Stimulated activated effector memory CD8-positive, alpha-beta T cell treated with anti-CD3 and anti-CD28 coated beads, Interleukin-12 subunit alpha, Interleukin-12 subunit beta, amount 100 ng/mL, for 72 hours (primary cell): ENCODE results near the gene DHX16.

ENCODE experiments used
- ATAC-seq: fragments of 150-1000 bp; cut with Tn5 transposase; 2 replicates; pipeline ENCODE4 v1.10.0; 2021
- DNase-seq, 2 donors: peaks; one replicate each; pipeline ENCODE4 v3.0.0; 2021 to 2022; ENCODE audit warnings: low spot score in 2 of 2
- H3K27ac Mint-ChIP-seq: one replicate; pipeline ENCODE4 v1.8.0; 2022; ENCODE audit warnings: mild to moderate bottlenecking, mixed read lengths
- H3K36me3 Mint-ChIP-seq: one replicate; pipeline ENCODE4 v1.8.0; 2022; ENCODE audit warnings: mild to moderate bottlenecking, mixed read lengths
- H3K4me1 Mint-ChIP-seq: one replicate; pipeline ENCODE4 v1.8.0; 2022; ENCODE audit warnings: mixed read lengths
- H3K4me3 Mint-ChIP-seq: one replicate; pipeline ENCODE4 v1.8.0; 2022; ENCODE audit warnings: mild to moderate bottlenecking, mixed read lengths
- H3K9me3 Mint-ChIP-seq: one replicate; pipeline ENCODE4 v1.8.0; 2022; ENCODE audit warnings: mixed read lengths

The DHX16 gene

DNA sequence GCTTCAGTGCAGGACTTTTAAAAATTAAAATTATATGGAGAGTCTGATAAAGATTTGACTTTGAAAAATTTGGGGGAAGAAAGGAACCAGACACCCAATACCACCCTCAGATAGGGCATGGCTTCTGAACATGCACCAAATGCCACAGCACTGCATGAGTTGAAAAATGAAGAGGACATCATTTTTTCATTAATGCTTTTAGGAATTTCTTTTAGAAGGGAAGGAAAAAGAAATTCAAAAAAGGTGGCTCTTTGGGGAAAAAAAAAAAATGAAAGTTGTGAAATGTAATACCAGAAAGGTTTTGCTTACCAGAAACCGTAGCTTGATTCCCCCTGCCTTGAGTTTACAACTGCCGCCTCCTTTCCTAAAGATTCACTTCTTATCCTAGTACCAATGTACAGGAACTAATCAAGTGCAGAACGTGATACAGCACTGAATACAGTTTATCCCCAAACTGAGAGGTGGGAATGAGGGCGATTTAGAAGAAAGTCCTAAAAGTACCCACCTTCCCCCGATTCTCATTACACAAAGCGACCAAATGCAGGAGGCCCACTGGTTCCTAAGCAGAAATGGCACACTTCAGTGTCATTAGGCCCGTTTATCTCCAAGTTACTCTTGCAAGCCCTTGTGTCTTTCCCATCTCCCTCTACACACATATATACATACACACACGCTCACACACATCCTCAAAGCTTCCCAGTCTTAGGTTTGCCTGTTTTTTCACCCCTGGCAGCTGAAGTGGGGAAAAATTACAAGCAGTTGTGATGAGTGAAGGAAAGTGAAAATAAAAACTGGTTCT, 58.6 kb downstream of the DHX16 start:
- peaks cover 97% of the 10 kb centered on the region for H3K36me3 Mint-ChIP-seq
- DNase-seq (no peak), ATAC-seq (no peak)
- H3K4me3 Mint-ChIP-seq: peak overlapping the region; percentile 87
- H3K4me1 Mint-ChIP-seq: peaks cover 82% of the 10 kb centered on the region
- H3K9me3 Mint-ChIP-seq: no peaks in the 10 kb centered on the region
- peak overlapping the region; percentile 100 for H3K27ac Mint-ChIP-seq

DNA sequence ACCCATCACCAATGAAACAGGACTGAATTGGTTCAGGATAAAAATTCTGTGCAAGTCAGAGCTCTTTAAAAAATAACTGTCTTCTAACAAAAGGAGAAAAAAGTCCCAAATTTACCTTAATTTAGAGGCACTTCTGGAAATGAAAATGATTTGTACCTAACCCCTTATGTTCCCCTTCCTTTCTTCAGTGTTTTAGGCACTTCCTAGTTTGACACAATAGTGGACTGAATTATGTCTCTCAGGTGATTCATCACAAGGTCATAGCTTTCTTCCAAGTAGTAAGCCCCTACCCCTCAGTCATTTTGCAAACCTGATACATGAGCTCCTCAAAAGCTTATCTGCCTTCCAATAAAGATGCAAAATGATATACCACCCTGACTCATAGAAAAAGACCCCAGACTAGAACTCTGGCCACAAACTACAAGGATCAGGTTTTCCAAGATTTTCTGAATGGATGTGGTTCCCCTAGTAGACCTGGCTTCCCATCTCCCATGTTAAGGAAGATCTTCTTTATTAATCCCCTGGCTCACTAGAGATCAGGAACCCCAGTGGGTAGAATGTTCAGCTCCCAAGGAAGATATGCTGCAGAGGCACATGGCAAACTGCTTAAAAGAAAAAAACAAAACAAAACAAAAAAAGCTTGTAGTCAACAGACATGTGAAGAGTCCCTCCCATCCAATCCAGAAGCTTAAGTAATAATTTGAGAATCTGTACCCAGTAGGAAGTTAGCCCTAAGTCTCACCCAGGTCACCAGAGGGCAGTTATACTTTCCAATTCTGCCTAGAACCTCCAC, 59.4 kb downstream of the DHX16 start:
- no peak for DNase-seq
- no peak for ATAC-seq
- peaks cover 82% of the 10 kb centered on the region for H3K4me1 Mint-ChIP-seq
- H3K27ac Mint-ChIP-seq: peak overlapping the region; percentile 100
- H3K36me3 Mint-ChIP-seq: peaks cover 97% of the 10 kb centered on the region
- peak overlapping the region; percentile 87 for H3K4me3 Mint-ChIP-seq
- no peaks in the 10 kb centered on the region for H3K9me3 Mint-ChIP-seq

DNA sequence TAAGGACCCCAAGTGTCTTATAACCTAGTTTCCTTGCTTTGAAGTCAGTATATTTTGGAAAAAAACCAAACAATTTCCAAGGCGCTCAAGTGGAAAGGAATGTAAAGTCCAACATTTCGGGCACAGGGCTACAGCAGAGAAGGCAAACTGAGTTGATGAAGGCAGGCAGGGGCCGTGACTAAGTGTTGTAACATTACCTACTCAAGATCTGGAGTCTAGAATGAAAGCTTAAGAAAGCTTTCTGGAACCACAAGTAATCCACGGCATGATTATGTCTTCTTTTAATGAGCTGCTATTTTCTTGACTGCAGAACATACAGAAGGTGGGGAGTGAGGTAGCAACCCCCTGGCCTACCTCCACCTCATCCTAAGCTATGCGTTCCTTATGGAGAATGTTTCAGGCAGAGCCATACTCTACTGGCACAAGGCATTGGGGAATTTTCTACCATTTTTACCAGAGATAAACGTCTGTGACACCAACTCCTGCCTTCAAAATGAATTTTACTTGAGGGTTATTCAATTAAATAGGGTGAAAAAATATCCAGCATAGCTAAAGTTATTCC, 60.0 kb downstream of the DHX16 start:
- peaks cover 83% of the 10 kb centered on the region for H3K4me1 Mint-ChIP-seq
- no peak for ATAC-seq
- peaks cover 97% of the 10 kb centered on the region for H3K36me3 Mint-ChIP-seq
- DNase-seq: no peak
- peak overlapping the region; percentile 87 for H3K4me3 Mint-ChIP-seq
- H3K27ac Mint-ChIP-seq: peak overlapping the region; percentile 100
- no peaks in the 10 kb centered on the region for H3K9me3 Mint-ChIP-seq

DNA sequence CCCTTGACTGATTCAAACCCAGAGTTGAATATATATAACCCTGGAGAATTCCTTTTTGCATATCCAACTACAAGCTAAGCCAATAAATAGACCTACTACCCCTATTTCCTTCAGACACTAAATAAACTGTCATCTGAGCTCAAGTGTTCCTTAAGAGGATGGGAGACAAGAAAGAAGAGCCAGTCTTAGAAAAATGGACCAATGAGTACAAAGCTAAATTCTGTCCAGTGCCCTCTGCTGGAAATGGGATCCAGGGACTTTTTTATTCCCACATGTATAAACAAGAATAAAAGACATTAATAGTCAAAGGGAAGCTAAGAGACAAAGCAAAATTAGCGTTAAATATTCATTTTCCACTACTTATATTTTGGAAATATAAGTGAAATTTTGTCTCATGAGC, 60.6 kb downstream of the DHX16 start:
- H3K36me3 Mint-ChIP-seq: peaks cover 97% of the 10 kb centered on the region

GRCh38 chr6:30611856-30612194, 61.0 kb downstream of the DHX16 start:
- no peak overlapping the region for H3K4me3 Mint-ChIP-seq
- peak overlapping the region; percentile 84 for H3K27ac Mint-ChIP-seq
- H3K9me3 Mint-ChIP-seq: no peaks in the 10 kb centered on the region
- peaks cover 80% of the 10 kb centered on the region for H3K4me1 Mint-ChIP-seq
- no peak for ATAC-seq
- DNase-seq: no peak
- H3K36me3 Mint-ChIP-seq: peaks cover 97% of the 10 kb centered on the region

More for the DNA sequence above, 60.6 kb downstream of the DHX16 start:
- Mint-ChIP-seq H3K4me1 (peaks cover 83% of the 10 kb centered on the region), H3K9me3 (no peaks in the 10 kb centered on the region), H3K4me3 (no peak overlapping the region), H3K27ac (peak overlapping the region; percentile 84)
- ATAC-seq (no peak), DNase-seq (no peak)

GRCh38 chr6:30611150-30611855, 61.5 kb downstream of the DHX16 start:
- Mint-ChIP-seq H3K36me3 (peaks cover 97% of the 10 kb centered on the region), H3K4me1 (peaks cover 81% of the 10 kb centered on the region), H3K4me3 (no peak overlapping the region)

GRCh38 chr6:30610065-30610464, 62.7 kb downstream of the DHX16 start:
- ATAC-seq: no peak
- Mint-ChIP-seq H3K9me3 (no peaks in the 10 kb centered on the region), H3K4me1 (peaks cover 76% of the 10 kb centered on the region), H3K4me3 (no peak overlapping the region), H3K27ac (peak overlapping the region; percentile 84), H3K36me3 (peaks cover 97% of the 10 kb centered on the region)
- no peak for DNase-seq

More at GRCh38 chr6:30611150-30611855, 61.5 kb downstream of the DHX16 start:
- ATAC-seq (no peak), DNase-seq (no peak)
- H3K27ac Mint-ChIP-seq: peak overlapping the region; percentile 84
- no peaks in the 10 kb centered on the region for H3K9me3 Mint-ChIP-seq

GRCh38 chr6:30603961-30604360, 68.8 kb downstream of the DHX16 start:
- DNase-seq: no peak
- peak overlapping the region; percentile 76 for H3K27ac Mint-ChIP-seq
- peaks cover 50% of the 10 kb centered on the region for H3K4me1 Mint-ChIP-seq
- H3K4me3 Mint-ChIP-seq: no peak overlapping the region
- peaks cover 100% of the 10 kb centered on the region for H3K36me3 Mint-ChIP-seq
- no peak for ATAC-seq
- no peaks in the 10 kb centered on the region for H3K9me3 Mint-ChIP-seq
